NCI-H2196 (cell line): ENCODE results near the gene RASL11B.
A peak's percentile ranks its signal among the peaks of the same experiment; 100 is the strongest.

Experiments used
- DNase-seq: peaks from one replicate; lab custom pipeline; 2025; ENCODE audit not compliant: unreplicated experiment; lab: John Stamatoyannopoulos, UW

The RASL11B gene

GRCh38 chr4:52873191-52873590 lies 11.1 kb downstream of the RASL11B start:
- DNase-seq, result no peak

- no peak for DNase-seq
These were observed 11.8 kb downstream of the RASL11B start for GRCh38 chr4:52873861-52874343.

GRCh38 chr4:52874948-52875347 lies 12.8 kb downstream of the RASL11B start:
- no peak for DNase-seq

GRCh38 chr4:52876069-52876468 lies 14.0 kb downstream of the RASL11B start:
- DNase-seq, result no peak

- no peak for DNase-seq
These were observed 14.9 kb downstream of the RASL11B start for GRCh38 chr4:52877036-52877435.

- no peak for DNase-seq
These were observed 15.6 kb downstream of the RASL11B start for GRCh38 chr4:52877694-52878093.

GRCh38 chr4:52879471-52879870 lies 17.4 kb downstream of the RASL11B start:
- no peak for DNase-seq

GRCh38 chr4:52880994-52881393 lies 18.9 kb downstream of the RASL11B start:
- no peak for DNase-seq

- no peak for DNase-seq
These were observed 21.1 kb downstream of the RASL11B start for GRCh38 chr4:52883183-52883621.

- no peak for DNase-seq
These were observed 21.9 kb downstream of the RASL11B start for GRCh38 chr4:52883707-52884669.

- DNase-seq, result no peak
These were observed 22.9 kb downstream of the RASL11B start for GRCh38 chr4:52884994-52885393.

GRCh38 chr4:52889354-52889753 lies 27.2 kb downstream of the RASL11B start:
- DNase-seq, result no peak

- DNase-seq, result no peak
These were observed 27.8 kb downstream of the RASL11B start for GRCh38 chr4:52889778-52890520.

GRCh38 chr4:52890521-52890791 lies 28.3 kb downstream of the RASL11B start:
- DNase-seq, result no peak

- no peak for DNase-seq
These were observed 29.6 kb downstream of the RASL11B start for GRCh38 chr4:52891743-52892142.

GRCh38 chr4:52892880-52893279 lies 30.8 kb downstream of the RASL11B start:
- no peak for DNase-seq

- DNase-seq, result no peak
These were observed 32.3 kb downstream of the RASL11B start for GRCh38 chr4:52894443-52894842.

GRCh38 chr4:52903273-52903672 lies 41.2 kb downstream of the RASL11B start:
- DNase-seq, result no peak

GRCh38 chr4:52904421-52904820 lies 42.3 kb downstream of the RASL11B start:
- no peak for DNase-seq

- no peak for DNase-seq
These were observed 45.4 kb downstream of the RASL11B start for GRCh38 chr4:52907510-52907909.

- no peak for DNase-seq
These were observed 48.0 kb downstream of the RASL11B start for GRCh38 chr4:52910115-52910514.

GRCh38 chr4:52911684-52912294 lies 49.7 kb downstream of the RASL11B start:
- DNase-seq, result peak; percentile 59
